ENCODE measurements around the gene LDHD.

- TF ChIP-seq POLR2A (IDR thresholded peaks at IDR 0.05), result no peak
- TF ChIP-seq, protein P1, sequence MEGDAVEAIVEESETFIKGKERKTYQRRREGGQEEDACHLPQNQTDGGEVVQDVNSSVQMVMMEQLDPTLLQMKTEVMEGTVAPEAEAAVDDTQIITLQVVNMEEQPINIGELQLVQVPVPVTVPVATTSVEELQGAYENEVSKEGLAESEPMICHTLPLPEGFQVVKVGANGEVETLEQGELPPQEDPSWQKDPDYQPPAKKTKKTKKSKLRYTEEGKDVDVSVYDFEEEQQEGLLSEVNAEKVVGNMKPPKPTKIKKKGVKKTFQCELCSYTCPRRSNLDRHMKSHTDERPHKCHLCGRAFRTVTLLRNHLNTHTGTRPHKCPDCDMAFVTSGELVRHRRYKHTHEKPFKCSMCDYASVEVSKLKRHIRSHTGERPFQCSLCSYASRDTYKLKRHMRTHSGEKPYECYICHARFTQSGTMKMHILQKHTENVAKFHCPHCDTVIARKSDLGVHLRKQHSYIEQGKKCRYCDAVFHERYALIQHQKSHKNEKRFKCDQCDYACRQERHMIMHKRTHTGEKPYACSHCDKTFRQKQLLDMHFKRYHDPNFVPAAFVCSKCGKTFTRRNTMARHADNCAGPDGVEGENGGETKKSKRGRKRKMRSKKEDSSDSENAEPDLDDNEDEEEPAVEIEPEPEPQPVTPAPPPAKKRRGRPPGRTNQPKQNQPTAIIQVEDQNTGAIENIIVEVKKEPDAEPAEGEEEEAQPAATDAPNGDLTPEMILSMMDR (IDR thresholded peaks at IDR 0.05), result no peak
Measured at GRCh38 chr16:75080205-75081029, 36.2 kb downstream of the LDHD start.
